Sigmoid colon (tissue), 4 donors: ENCODE results near the gene AFDN.

ENCODE experiments used
- CTCF ChIP-seq, 4 experiments: fragments of 450-650 bp in 3 of 4; fragments of 200-600 bp in 1 of 4; IDR thresholded peaks; one replicate each; pipeline ENCODE4 v1.5.1; 2016 to 2019; ENCODE audit warnings: antibody characterized with exemption in 4 of 4, mild to moderate bottlenecking in 3 of 4, moderate library complexity in 2 of 4
- EP300 ChIP-seq, 4 donors: sonication (generic); formaldehyde crosslinking; IDR thresholded peaks; one replicate each; pipeline ENCODE4 v1.6.1; 2017; ENCODE audit warnings: antibody characterized with exemption in 4 of 4
- POLR2A ChIP-seq, 2 donors: fragments of 450-650 bp; IDR thresholded peaks; one replicate each; pipeline ENCODE4 v1.6.1; 2016; ENCODE audit warnings: antibody characterized with exemption in 2 of 2, mild to moderate bottlenecking in 2 of 2, moderate library complexity in 2 of 2
- POLR2AphosphoS5 ChIP-seq, 4 donors: sonication (generic); formaldehyde crosslinking; IDR thresholded peaks; one replicate each; pipeline ENCODE4 v1.6.1; 2017; ENCODE audit warnings: antibody characterized with exemption in 4 of 4

GRCh38 chr6:167972193-167972592 lies 145.5 kb downstream of the AFDN start:
- TF ChIP-seq POLR2AphosphoS5 (IDR thresholded peaks at IDR 0.05) (no peak), CTCF (IDR thresholded peaks at IDR 0.05) (no peak), POLR2A (IDR thresholded peaks at IDR 0.05) (no peak), EP300 (IDR thresholded peaks at IDR 0.05) (no peak)
